Mucosa of stomach (tissue), 1 donor: Measurements from ENCODE around the gene SPATA31E1.

Experiments used
- H3K27me3 ChIP-seq: one replicate; pipeline ENCODE4 v1.7.0; 2013; ENCODE audit warnings: mild to moderate bottlenecking, low read length; ENCODE audit not compliant: control insufficient read depth, insufficient read depth
- H3K36me3 ChIP-seq: one replicate; pipeline ENCODE4 v1.7.0; 2013; ENCODE audit warnings: low read length; ENCODE audit not compliant: control insufficient read depth, insufficient read depth
- H3K4me1 ChIP-seq: one replicate; pipeline ENCODE4 v1.7.0; 2013; ENCODE audit warnings: mild to moderate bottlenecking, low read length; ENCODE audit not compliant: control insufficient read depth, insufficient read depth
- H3K4me3 ChIP-seq: one replicate; pipeline ENCODE4 v1.7.0; 2013; ENCODE audit warnings: low read length
- H3K9ac ChIP-seq: one replicate; pipeline ENCODE4 v1.7.0; 2013; ENCODE audit warnings: mild to moderate bottlenecking, low read length, moderate library complexity
- H3K9me3 ChIP-seq: one replicate; pipeline ENCODE4 v1.7.0; 2013; ENCODE audit warnings: mild to moderate bottlenecking, low read length, moderate library complexity; ENCODE audit not compliant: control insufficient read depth
- donor health status: Pancreatic carcinoma.

Gene SPATA31E1

DNA sequence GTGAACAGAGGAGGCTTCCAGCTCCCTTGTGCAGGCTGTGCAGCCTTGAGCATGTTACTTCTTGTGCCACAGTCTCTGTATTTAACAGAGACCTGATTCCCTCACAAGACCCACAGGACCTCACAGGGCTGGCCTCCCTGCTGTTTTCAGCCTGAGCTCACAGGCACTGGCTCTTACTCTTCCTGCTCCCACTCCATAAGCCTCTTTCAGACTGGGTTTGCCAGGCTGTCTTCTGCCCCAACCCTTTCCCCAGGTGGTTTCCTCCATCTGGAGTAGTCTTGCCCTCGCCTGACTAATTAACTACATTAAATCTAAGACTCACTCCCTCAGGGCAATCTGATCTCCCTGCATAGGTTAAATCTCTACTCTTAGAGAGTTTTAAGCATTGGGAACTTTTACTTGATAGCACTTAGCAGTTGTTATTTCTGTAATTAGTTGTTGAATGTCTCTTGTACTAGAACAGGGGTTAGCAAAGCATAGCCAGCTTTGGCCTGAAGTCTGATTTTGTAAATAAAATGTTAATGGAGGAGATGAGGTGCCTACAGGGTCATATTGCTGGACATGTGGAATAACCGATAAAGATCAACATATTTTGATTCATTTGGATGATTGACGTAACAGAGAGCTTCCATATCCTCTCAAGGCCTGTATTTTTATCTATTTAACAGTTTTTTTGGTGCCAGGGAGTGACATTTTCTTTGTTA lies 28.6 kb upstream of the SPATA31E1 start:
- no peaks in the 10 kb centered on the region for H3K9me3 ChIP-seq
- no peaks in the 10 kb centered on the region for H3K4me1 ChIP-seq
- no peaks in the 10 kb centered on the region for H3K36me3 ChIP-seq
- no peak overlapping the region for H3K9ac ChIP-seq
- H3K27me3 ChIP-seq = no peaks in the 10 kb centered on the region
- H3K4me3 ChIP-seq = no peak overlapping the region

DNA sequence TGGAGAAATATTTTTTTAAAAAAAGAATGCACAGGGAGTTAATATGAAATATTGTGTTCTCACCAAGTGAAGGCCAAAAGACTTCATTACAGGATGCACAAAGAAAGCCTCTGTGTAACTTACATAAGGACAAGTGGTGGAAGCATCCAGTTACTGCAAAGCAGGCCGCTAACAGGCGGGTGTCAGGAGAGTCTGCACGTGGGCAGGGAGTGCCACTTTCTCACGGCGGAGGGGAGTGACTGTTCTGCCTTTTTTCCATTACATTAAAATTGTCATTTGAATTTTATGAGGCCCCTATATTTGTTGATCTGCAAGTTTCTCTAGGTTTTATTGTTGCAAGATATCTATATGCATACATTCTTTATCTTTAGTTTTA lies 28.1 kb upstream of the SPATA31E1 start:
- H3K9me3 ChIP-seq = no peaks in the 10 kb centered on the region
- H3K4me1 ChIP-seq = no peaks in the 10 kb centered on the region
- no peaks in the 10 kb centered on the region for H3K36me3 ChIP-seq
- H3K27me3 ChIP-seq = no peaks in the 10 kb centered on the region
- H3K4me3 ChIP-seq = no peak overlapping the region
- H3K9ac ChIP-seq = no peak overlapping the region

GRCh38 chr9:87855061-87855460 lies 27.6 kb upstream of the SPATA31E1 start:
- no peaks in the 10 kb centered on the region for H3K27me3 ChIP-seq
- no peak overlapping the region for H3K4me3 ChIP-seq
- no peaks in the 10 kb centered on the region for H3K9me3 ChIP-seq
- no peaks in the 10 kb centered on the region for H3K36me3 ChIP-seq
- no peaks in the 10 kb centered on the region for H3K4me1 ChIP-seq
- no peak overlapping the region for H3K9ac ChIP-seq

GRCh38 chr9:87857141-87857947 lies 25.3 kb upstream of the SPATA31E1 start:
- Histone ChIP-seq H3K9ac (no peak overlapping the region), H3K4me3 (no peak overlapping the region), H3K9me3 (no peaks in the 10 kb centered on the region), H3K4me1 (no peaks in the 10 kb centered on the region), H3K27me3 (no peaks in the 10 kb centered on the region), H3K36me3 (no peaks in the 10 kb centered on the region)

DNA sequence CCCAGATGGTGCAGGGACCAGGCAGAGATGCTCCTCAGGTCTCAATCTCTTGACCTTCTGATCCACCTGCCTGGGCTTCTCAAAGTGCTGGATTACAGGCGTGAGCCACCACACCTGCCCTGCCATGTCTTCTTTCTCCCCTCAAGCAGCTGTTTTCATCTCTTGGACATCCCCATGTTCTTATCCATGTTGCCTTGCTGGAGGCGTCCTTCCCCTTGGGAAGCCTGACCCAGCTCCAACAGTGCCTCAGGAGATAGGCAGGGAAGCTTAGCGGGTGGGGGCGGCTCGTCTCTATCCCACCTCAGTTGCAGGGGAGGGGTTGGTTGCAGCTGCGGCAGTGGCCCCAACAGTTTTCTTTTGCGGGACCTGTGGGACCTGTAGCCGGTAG lies 24.7 kb upstream of the SPATA31E1 start:
- H3K4me1 ChIP-seq = no peaks in the 10 kb centered on the region
- no peak overlapping the region for H3K4me3 ChIP-seq
- H3K36me3 ChIP-seq = no peaks in the 10 kb centered on the region
- H3K9ac ChIP-seq = no peak overlapping the region
- H3K9me3 ChIP-seq = no peaks in the 10 kb centered on the region
- H3K27me3 ChIP-seq = no peaks in the 10 kb centered on the region

- H3K36me3 ChIP-seq = no peaks in the 10 kb centered on the region
- H3K4me3 ChIP-seq = no peak overlapping the region
- no peak overlapping the region for H3K9ac ChIP-seq
- no peaks in the 10 kb centered on the region for H3K27me3 ChIP-seq
- H3K4me1 ChIP-seq = no peaks in the 10 kb centered on the region
- no peaks in the 10 kb centered on the region for H3K9me3 ChIP-seq
Observed at GRCh38 chr9:87859137-87859536, 23.5 kb upstream of the SPATA31E1 start.

- H3K9me3 ChIP-seq = no peaks in the 10 kb centered on the region
- H3K9ac ChIP-seq = no peak overlapping the region
- no peaks in the 10 kb centered on the region for H3K27me3 ChIP-seq
- no peaks in the 10 kb centered on the region for H3K4me1 ChIP-seq
- no peak overlapping the region for H3K4me3 ChIP-seq
- no peaks in the 10 kb centered on the region for H3K36me3 ChIP-seq
Observed at GRCh38 chr9:87859786-87860185, 22.9 kb upstream of the SPATA31E1 start.

DNA sequence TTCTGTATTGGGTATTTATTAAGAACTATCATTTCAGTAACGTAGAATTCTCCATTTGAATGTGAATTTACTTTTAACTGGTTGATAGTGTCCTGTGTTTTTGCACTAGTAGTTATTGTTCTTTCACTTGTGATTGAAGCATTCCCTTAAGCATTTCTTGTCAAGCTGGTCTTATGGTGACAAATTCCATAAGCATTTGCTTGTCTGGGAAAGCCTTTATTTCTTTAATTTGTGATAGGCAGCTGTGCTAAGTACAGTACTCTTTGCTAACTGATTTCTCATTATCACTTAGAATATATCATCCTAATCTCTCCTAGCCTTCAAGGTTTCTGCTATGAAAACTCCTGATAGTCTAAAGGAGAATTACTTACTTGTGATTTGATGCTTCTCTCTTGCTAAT lies 21.3 kb upstream of the SPATA31E1 start:
- H3K36me3 ChIP-seq = no peaks in the 10 kb centered on the region
- H3K27me3 ChIP-seq = no peaks in the 10 kb centered on the region
- H3K9ac ChIP-seq = no peak overlapping the region
- no peak overlapping the region for H3K4me3 ChIP-seq
- H3K4me1 ChIP-seq = peaks cover 3% of the 10 kb centered on the region
- no peaks in the 10 kb centered on the region for H3K9me3 ChIP-seq

DNA sequence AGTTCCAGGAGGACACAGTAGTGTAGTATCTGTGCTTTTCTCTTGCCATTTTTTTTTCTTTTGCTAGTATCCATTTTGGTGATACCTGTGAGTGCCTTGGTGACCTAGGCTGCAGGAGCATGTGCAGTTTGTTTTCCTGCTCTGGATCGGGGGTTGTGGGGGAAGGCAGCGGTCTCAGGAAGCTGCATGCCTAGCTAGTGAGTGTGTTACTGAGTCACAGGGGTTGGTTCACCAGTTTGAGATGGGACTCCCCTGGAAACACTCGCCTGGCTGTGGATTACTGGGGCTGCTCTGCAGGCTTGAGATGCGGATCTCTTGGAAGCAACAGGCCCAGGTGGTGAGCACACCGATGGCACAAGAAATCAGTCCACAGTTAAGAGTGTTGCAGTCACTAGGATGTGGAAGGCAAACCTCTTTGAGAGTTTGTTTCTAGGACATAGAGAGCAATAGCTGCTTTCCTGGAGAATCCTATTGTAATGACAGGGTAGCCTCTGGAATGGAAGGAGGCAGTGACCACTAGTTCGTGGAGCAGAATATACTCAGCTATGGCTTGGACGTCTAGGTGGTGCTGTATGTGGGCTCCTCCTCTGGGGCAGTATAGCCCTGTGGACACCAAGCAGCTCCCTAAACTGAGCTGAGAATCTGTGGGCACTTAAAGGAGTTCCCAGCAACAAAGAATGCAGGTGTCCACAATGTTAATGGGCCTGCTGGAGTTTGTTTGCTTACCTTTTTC lies 20.0 kb upstream of the SPATA31E1 start:
- H3K27me3 ChIP-seq = no peaks in the 10 kb centered on the region
- H3K36me3 ChIP-seq = no peaks in the 10 kb centered on the region
- no peaks in the 10 kb centered on the region for H3K9me3 ChIP-seq
- peaks cover 3% of the 10 kb centered on the region for H3K4me1 ChIP-seq
- H3K9ac ChIP-seq = no peak overlapping the region
- H3K4me3 ChIP-seq = no peak overlapping the region

GRCh38 chr9:87863882-87864465 lies 18.7 kb upstream of the SPATA31E1 start:
- Histone ChIP-seq H3K27me3 (no peaks in the 10 kb centered on the region), H3K9me3 (no peaks in the 10 kb centered on the region), H3K4me3 (no peak overlapping the region), H3K4me1 (peaks cover 3% of the 10 kb centered on the region), H3K9ac (no peak overlapping the region), H3K36me3 (no peaks in the 10 kb centered on the region)

- peaks cover 3% of the 10 kb centered on the region for H3K4me1 ChIP-seq
- H3K9me3 ChIP-seq = no peaks in the 10 kb centered on the region
- H3K9ac ChIP-seq = no peak overlapping the region
- H3K36me3 ChIP-seq = no peaks in the 10 kb centered on the region
- no peak overlapping the region for H3K4me3 ChIP-seq
- no peaks in the 10 kb centered on the region for H3K27me3 ChIP-seq
Observed at GRCh38 chr9:87864915-87865314, 17.8 kb upstream of the SPATA31E1 start.

- no peaks in the 10 kb centered on the region for H3K27me3 ChIP-seq
- no peaks in the 10 kb centered on the region for H3K9me3 ChIP-seq
- no peaks in the 10 kb centered on the region for H3K36me3 ChIP-seq
- H3K4me1 ChIP-seq = peaks cover 3% of the 10 kb centered on the region
- no peak overlapping the region for H3K4me3 ChIP-seq
- no peak overlapping the region for H3K9ac ChIP-seq
Observed at GRCh38 chr9:87865626-87866025, 17.1 kb upstream of the SPATA31E1 start.
